CD4-positive, alpha-beta T cell treated with Interleukin-17A for 1 hour (primary cell): ENCODE measurements around the gene TRIM24.

Source experiments
- DNase-seq: peaks from one replicate; pipeline ENCODE4 v3.0.0-alpha.2; 2020

Gene TRIM24

GRCh38 chr7:138581065-138581464 is 121.0 kb downstream of the TRIM24 start:
- no peak for DNase-seq

GRCh38 chr7:138584283-138584682 is 124.2 kb downstream of the TRIM24 start:
- no peak for DNase-seq

- DNase-seq: no peak
Measured at GRCh38 chr7:138584696-138585095, 124.6 kb downstream of the TRIM24 start.

- DNase-seq: no peak
Measured at GRCh38 chr7:138585283-138585993, 125.4 kb downstream of the TRIM24 start.

- DNase-seq: no peak
Measured at GRCh38 chr7:138587485-138587884, 127.4 kb downstream of the TRIM24 start.

GRCh38 chr7:138588986-138589385 is 128.9 kb downstream of the TRIM24 start:
- no peak for DNase-seq

GRCh38 chr7:138590154-138590553 is 130.1 kb downstream of the TRIM24 start:
- DNase-seq: no peak

- DNase-seq: no peak
Measured at GRCh38 chr7:138595454-138595853, 135.4 kb downstream of the TRIM24 start.

- DNase-seq: no peak
Measured at GRCh38 chr7:138602451-138602850, 142.4 kb downstream of the TRIM24 start.

- DNase-seq: no peak
Measured at GRCh38 chr7:138603549-138604318, 143.7 kb downstream of the TRIM24 start.

- DNase-seq: no peak
Measured at GRCh38 chr7:138606236-138606635, 146.2 kb downstream of the TRIM24 start.

GRCh38 chr7:138607216-138608126 is 147.4 kb downstream of the TRIM24 start:
- DNase-seq: no peak

GRCh38 chr7:138608275-138608674 is 148.2 kb downstream of the TRIM24 start:
- DNase-seq: no peak

GRCh38 chr7:138610671-138611170 is 150.7 kb downstream of the TRIM24 start:
- no peak for DNase-seq

- DNase-seq: no peak
Measured at GRCh38 chr7:138613630-138614029, 153.6 kb downstream of the TRIM24 start.

GRCh38 chr7:138616085-138616484 is 156.0 kb downstream of the TRIM24 start:
- DNase-seq: no peak

GRCh38 chr7:138618506-138618905 is 158.4 kb downstream of the TRIM24 start:
- no peak for DNase-seq

GRCh38 chr7:138618933-138619332 is 158.9 kb downstream of the TRIM24 start:
- no peak for DNase-seq

GRCh38 chr7:138622841-138623240 is 162.8 kb downstream of the TRIM24 start:
- no peak for DNase-seq

GRCh38 chr7:138625084-138625848 is 165.2 kb downstream of the TRIM24 start:
- peak; percentile 32 for DNase-seq

- peak; percentile 8 for DNase-seq
Measured at GRCh38 chr7:138625849-138626230, 165.8 kb downstream of the TRIM24 start.

GRCh38 chr7:138626846-138627245 is 166.8 kb downstream of the TRIM24 start:
- no peak for DNase-seq
